ENCODE measurements around the gene SPTBN1. TPM values are rescaled to one million over a fixed set of nuclear protein-coding genes. Genes with fewer than 3 reads are reported as not detected.

SPTBN1 gene
- total and polyA plus RNA-seq, 2 experiments from 2014 or later: 58.1 to 204 TPM

- peaks cover 7% of the 10 kb centered on the region; the same call in 2 of the 3 replicates for H3K4me1 Mint-ChIP-seq
- Histone ChIP-seq H3K79me2 (replicated peaks; ENCODE audit: insufficient read depth) (no peaks in the 10 kb centered on the region; the same call in 1 of the 2 replicates), H4K20me1 (replicated peaks; ENCODE audit: insufficient read depth) (peaks cover 8% of the 10 kb centered on the region), H3K36me3 (ENCODE audit: insufficient read depth) (peaks cover 42% of the 10 kb centered on the region), H3K9me2 (ENCODE audit: insufficient read depth) (no peaks in the 10 kb centered on the region), H3K27me3 (ENCODE audit: insufficient read depth) (no peaks in the 10 kb centered on the region), H3K4me3 (no peak overlapping the region), H3K27ac (ENCODE audit: low read depth) (no peak overlapping the region), H3K4me1 (ENCODE audit: insufficient read depth) (peaks cover 5% of the 10 kb centered on the region; the same call in 1 of the 2 replicates), H3K4me2 (no peak overlapping the region), H2AFZ (no peak overlapping the region), H3F3A (replicated peaks; ENCODE audit: low read depth) (0 out of 2 replicates have a peak, but pooled peaks cover 6% of the 10 kb centered on the region)
- H3K4me3 Mint-ChIP-seq: no peak overlapping the region
- DNase-seq (ENCODE audit: low spot score): peak; percentile 93
- H3K27me3 Mint-ChIP-seq (ENCODE audit: insufficient read depth, low read depth, poor library complexity): no peaks in the 10 kb centered on the region
- H3K36me3 Mint-ChIP-seq (ENCODE audit: low read depth): peaks cover 75% of the 10 kb centered on the region
- peak; percentile 96 for ATAC-seq
- peak overlapping the region; percentile 87 for H3K27ac Mint-ChIP-seq
- no peaks in the 10 kb centered on the region for H3K9me3 Mint-ChIP-seq
- TF ChIP-seq CREB1 (CRISPR knock-in tag; IDR thresholded peaks at IDR 0.05; ENCODE audit: low read depth) (no peak), CTCF (conservative IDR thresholded peaks at IDR 0.05; ENCODE audit: low read depth in 2 of 2) (peak; percentile 82 to 97), ETS1 (IDR thresholded peaks at IDR 0.05) (no peak)
Observed at GRCh38 chr2:54665436-54665856, 209.3 kb downstream of the SPTBN1 start.

- no peak overlapping the region for H2AFZ ChIP-seq
- H3K36me3 ChIP-seq (ENCODE audit: insufficient read depth): peaks cover 39% of the 10 kb centered on the region
- H3K4me1 ChIP-seq (ENCODE audit: insufficient read depth): peaks cover 5% of the 10 kb centered on the region; the same call in 1 of the 2 replicates
- H3K4me3 ChIP-seq: no peak overlapping the region
- no peak overlapping the region for H3K4me2 ChIP-seq
- Mint-ChIP-seq H3K9me3 (no peaks in the 10 kb centered on the region), H3K36me3 (ENCODE audit: low read depth) (peaks cover 77% of the 10 kb centered on the region), H3K4me1 (peaks cover 7% of the 10 kb centered on the region; the same call in 2 of the 3 replicates), H3K4me3 (no peak overlapping the region), H3K27ac (no peak overlapping the region; the same call in none of the 2 replicates), H3K27me3 (ENCODE audit: insufficient read depth, low read depth, poor library complexity) (no peaks in the 10 kb centered on the region)
- peaks cover 9% of the 10 kb centered on the region for H4K20me1 ChIP-seq (replicated peaks; ENCODE audit: insufficient read depth)
- H3F3A ChIP-seq (replicated peaks; ENCODE audit: low read depth): 0 out of 2 replicates have a peak, but pooled peaks cover 6% of the 10 kb centered on the region
- H3K79me2 ChIP-seq (replicated peaks; ENCODE audit: insufficient read depth): no peaks in the 10 kb centered on the region; the same call in 1 of the 2 replicates
- no peak for ATAC-seq
- H3K27me3 ChIP-seq (ENCODE audit: insufficient read depth): no peaks in the 10 kb centered on the region
- H3K27ac ChIP-seq (ENCODE audit: low read depth): no peak overlapping the region
- DNase-seq (ENCODE audit: low spot score): no peak
- no peaks in the 10 kb centered on the region for H3K9me2 ChIP-seq (ENCODE audit: insufficient read depth)
- TF ChIP-seq ZNF462 (CRISPR knock-in tag; IDR thresholded peaks at IDR 0.05) (no peak), CTCF (conservative IDR thresholded peaks at IDR 0.05; ENCODE audit: low read depth in 2 of 2) (no peak), CREB1 (CRISPR knock-in tag; IDR thresholded peaks at IDR 0.05; ENCODE audit: low read depth) (no peak), JUNB (IDR thresholded peaks at IDR 0.05; ENCODE audit: unreplicated experiment) (no peak), ZNF331 (CRISPR knock-in tag; IDR thresholded peaks at IDR 0.05; ENCODE audit: low read depth) (no peak), POLR2AphosphoS5 (IDR thresholded peaks at IDR 0.05; ENCODE audit: low read depth) (no peak), ETS1 (IDR thresholded peaks at IDR 0.05) (no peak)
Observed at GRCh38 chr2:54666131-54666633, 210.1 kb downstream of the SPTBN1 start.

Measured in GM23338 (cell line).